HG02763 (cell line): ENCODE data around the gene FLNC.

Experiments used
- ATAC-seq: cut with Tn5 transposase; IDR thresholded peaks from one replicate; pipeline ENCODE4 v1.9.1; 2021; ENCODE audit warnings: mild to moderate bottlenecking, moderate library complexity; ENCODE audit not compliant: unreplicated experiment

Gene FLNC

GRCh38 chr7:128906766-128907559 lies 76.8 kb downstream of the FLNC start:
- no peak for ATAC-seq
